Prostate gland (tissue), 2 donors: ENCODE data around the gene R3HDM2. TPM values are rescaled to one million over a fixed set of nuclear protein-coding genes. Genes with fewer than 3 reads are reported as not detected.
"Not testable (repeated sequence)": the region's sequence is repeated elsewhere in the genome, so short reads cannot be mapped to it uniquely, and the experiment has no call there.

Source experiments
- DNase-seq: peaks from one replicate; pipeline ENCODE4 v3.0.0-alpha.2; 2019; ENCODE audit warnings: low spot score
- H3K27ac ChIP-seq, 2 donors: fragments of 200-600 bp; sonication (generic); 2 replicates each; pipeline ENCODE4 v1.5.1; 2017 to 2019
- H3K27me3 ChIP-seq: fragments of 200-600 bp; sonication (generic); replicated peaks from 2 replicates; pipeline ENCODE4 v1.5.1; 2019; ENCODE audit not compliant: insufficient read depth
- H3K36me3 ChIP-seq, 2 donors: fragments of 200-600 bp; sonication (generic); 1 replicate in 1 of 2; 2 replicates in 1 of 2; pipeline versions ENCODE4 v1.5.1 to v1.8.1; 2017 to 2019
- H3K4me1 ChIP-seq: fragments of 200-600 bp; sonication (generic); replicated peaks from 2 replicates; pipeline ENCODE4 v1.5.1; 2019
- H3K4me3 ChIP-seq, 2 donors: fragments of 200-600 bp; sonication (generic); 2 replicates each; pipeline ENCODE4 v1.5.1; 2017 to 2019
- H3K9me3 ChIP-seq: fragments of 200-600 bp; sonication (generic); 2 replicates; pipeline ENCODE4 v1.5.1; 2017
- POLR2A ChIP-seq: fragments of 450-650 bp; IDR thresholded peaks from one replicate; pipeline ENCODE4 v1.6.1; 2016; ENCODE audit warnings: antibody characterized with exemption, mild to moderate bottlenecking
- POLR2AphosphoS5 ChIP-seq: sonication (generic); formaldehyde crosslinking; IDR thresholded peaks from one replicate; pipeline ENCODE4 v1.6.1; 2017; ENCODE audit warnings: antibody characterized with exemption
- WGBS: methylation state at CpG from one replicate; pipeline ENCODE4 v1.1.5; 2018; 5-methylcytosine and 5-hydroxymethylcytosine counted together
- intact Hi-C: fragments of 100-400 bp; cut with DNase I; formaldehyde crosslinking; loops from one replicate; pipeline ENCODE4 v1.14.2; 2022
- total RNA-seq, 2 donors: library from RNA; depleted of rRNA; stranded (reverse); fragments of >200 nt; gene quantifications; one replicate each; pipeline ENCODE4 v1.1.0, GENCODE V29; 2016
- TF ChIP-seq, protein P1 (sequence below), 4 experiments: fragments of 200-600 bp in 2 of 4; fragments of 450-650 bp in 2 of 4; sonication (generic) in 2 of 4; IDR thresholded peaks; 1 replicate in 3 of 4; 2 replicates in 1 of 4; pipeline ENCODE4 v1.5.1; 2016 to 2019; ENCODE audit warnings: antibody characterized with exemption in 4 of 4, mild to moderate bottlenecking in 2 of 4, moderate library complexity in 2 of 4

R3HDM2 gene
- total RNA-seq, 2 donors from 2014 or later: 38.7 to 80.9 TPM

DNA sequence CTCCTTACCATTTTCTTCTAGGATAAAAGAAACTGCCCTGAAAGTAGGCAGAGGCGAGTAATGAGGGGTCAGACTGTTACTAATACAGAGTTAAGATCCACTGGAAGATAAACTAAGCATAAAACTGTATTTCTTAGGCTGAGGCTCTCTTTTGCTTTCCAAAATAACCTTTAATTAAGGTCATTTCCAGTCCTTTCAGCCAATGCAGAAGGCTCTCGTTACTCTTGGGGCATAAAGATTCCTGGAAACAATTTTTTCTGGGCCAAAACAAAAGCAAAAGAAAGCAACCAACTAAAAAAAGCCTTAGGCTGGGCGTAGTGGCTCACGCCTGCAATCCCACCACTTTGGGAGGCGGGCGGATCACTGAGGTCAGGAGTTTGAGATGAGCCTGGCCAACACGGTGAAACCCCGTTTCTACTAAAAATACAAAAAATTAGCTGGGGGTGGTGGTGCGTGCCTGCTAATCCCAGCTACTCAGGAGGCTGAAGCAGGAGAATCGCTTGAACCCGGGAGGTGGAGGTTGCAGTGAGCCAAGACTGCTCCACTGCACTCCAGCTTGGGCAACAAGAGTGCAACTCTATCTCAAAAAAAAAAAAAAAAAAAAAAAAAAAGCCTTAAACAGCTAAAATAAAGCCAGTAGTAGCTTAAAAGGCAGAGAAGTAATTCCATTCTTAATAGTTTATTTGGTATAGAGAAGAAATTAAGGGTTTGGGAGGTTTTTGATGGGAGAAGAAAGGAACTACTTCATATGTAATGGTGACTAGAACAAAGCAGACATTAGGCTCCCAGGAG lies 111.0 kb downstream of the R3HDM2 start:
- Histone ChIP-seq H3K4me3 (no peak overlapping the region), H3K9me3 (no peaks in the 10 kb centered on the region), H3K4me1 (no peaks in the 10 kb centered on the region), H3K27ac (peak overlapping the region in 1 of 2 donors; percentile 44), H3K36me3 (no peaks in the 10 kb centered on the region), H3K27me3 (no peaks in the 10 kb centered on the region)
- WGBS: 70% methylated on average over 11 of the region's 11 CpGs
- intact Hi-C loops: no loop called here
- TF ChIP-seq POLR2AphosphoS5 (no peak), POLR2A (no peak)
- TF ChIP-seq, protein P1, sequence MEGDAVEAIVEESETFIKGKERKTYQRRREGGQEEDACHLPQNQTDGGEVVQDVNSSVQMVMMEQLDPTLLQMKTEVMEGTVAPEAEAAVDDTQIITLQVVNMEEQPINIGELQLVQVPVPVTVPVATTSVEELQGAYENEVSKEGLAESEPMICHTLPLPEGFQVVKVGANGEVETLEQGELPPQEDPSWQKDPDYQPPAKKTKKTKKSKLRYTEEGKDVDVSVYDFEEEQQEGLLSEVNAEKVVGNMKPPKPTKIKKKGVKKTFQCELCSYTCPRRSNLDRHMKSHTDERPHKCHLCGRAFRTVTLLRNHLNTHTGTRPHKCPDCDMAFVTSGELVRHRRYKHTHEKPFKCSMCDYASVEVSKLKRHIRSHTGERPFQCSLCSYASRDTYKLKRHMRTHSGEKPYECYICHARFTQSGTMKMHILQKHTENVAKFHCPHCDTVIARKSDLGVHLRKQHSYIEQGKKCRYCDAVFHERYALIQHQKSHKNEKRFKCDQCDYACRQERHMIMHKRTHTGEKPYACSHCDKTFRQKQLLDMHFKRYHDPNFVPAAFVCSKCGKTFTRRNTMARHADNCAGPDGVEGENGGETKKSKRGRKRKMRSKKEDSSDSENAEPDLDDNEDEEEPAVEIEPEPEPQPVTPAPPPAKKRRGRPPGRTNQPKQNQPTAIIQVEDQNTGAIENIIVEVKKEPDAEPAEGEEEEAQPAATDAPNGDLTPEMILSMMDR (IDR thresholded peaks at IDR 0.05): no peak
- DNase-seq: no peak

- H3K36me3 ChIP-seq: no peaks in the 10 kb centered on the region
- 83% methylated on average over 7 of the region's 7 CpGs for WGBS
- no peaks in the 10 kb centered on the region for H3K9me3 ChIP-seq
- H3K27me3 ChIP-seq: no peaks in the 10 kb centered on the region
- no peak for DNase-seq
- TF ChIP-seq POLR2AphosphoS5 (no peak), POLR2A (no peak)
- TF ChIP-seq, protein P1 (IDR thresholded peaks at IDR 0.05): no peak
- no peaks in the 10 kb centered on the region for H3K4me1 ChIP-seq
- no peak overlapping the region for H3K4me3 ChIP-seq
- peak overlapping the region in 1 of 2 donors; percentile 31 for H3K27ac ChIP-seq
- intact Hi-C loops: no loop called here
Measured at GRCh38 chr12:57315681-57316080, 115.2 kb downstream of the R3HDM2 start.

GRCh38 chr12:57312287-57312686 lies 118.6 kb downstream of the R3HDM2 start:
- H3K27me3 ChIP-seq, H3K4me1 ChIP-seq, H3K9me3 ChIP-seq, intact Hi-C loops, H3K36me3 ChIP-seq, DNase-seq, H3K4me3 ChIP-seq: not testable (repeated sequence)
- 87% methylated on average over 5 of the region's 5 CpGs for WGBS
- H3K27ac ChIP-seq: peak overlapping the region in 1 of 2 donors; percentile 82

GRCh38 chr12:57309420-57309819 lies 121.4 kb downstream of the R3HDM2 start:
- H3K4me1 ChIP-seq: no peaks in the 10 kb centered on the region
- TF ChIP-seq POLR2A (no peak), POLR2AphosphoS5 (peak; percentile 68)
- peak overlapping the region; percentile 12 to 13 for H3K4me3 ChIP-seq
- H3K27me3 ChIP-seq: no peaks in the 10 kb centered on the region
- no peaks in the 10 kb centered on the region for H3K36me3 ChIP-seq
- no peak for DNase-seq
- H3K9me3 ChIP-seq: no peaks in the 10 kb centered on the region
- intact Hi-C loops: loop anchor here (5.0 kb wide), 1 partner anchor 143 kb away; no protein-coding TSS in a partner anchor
- 9% methylated on average over 2 of the region's 2 CpGs for WGBS
- H3K27ac ChIP-seq: peak overlapping the region; percentile 77 to 82

DNA sequence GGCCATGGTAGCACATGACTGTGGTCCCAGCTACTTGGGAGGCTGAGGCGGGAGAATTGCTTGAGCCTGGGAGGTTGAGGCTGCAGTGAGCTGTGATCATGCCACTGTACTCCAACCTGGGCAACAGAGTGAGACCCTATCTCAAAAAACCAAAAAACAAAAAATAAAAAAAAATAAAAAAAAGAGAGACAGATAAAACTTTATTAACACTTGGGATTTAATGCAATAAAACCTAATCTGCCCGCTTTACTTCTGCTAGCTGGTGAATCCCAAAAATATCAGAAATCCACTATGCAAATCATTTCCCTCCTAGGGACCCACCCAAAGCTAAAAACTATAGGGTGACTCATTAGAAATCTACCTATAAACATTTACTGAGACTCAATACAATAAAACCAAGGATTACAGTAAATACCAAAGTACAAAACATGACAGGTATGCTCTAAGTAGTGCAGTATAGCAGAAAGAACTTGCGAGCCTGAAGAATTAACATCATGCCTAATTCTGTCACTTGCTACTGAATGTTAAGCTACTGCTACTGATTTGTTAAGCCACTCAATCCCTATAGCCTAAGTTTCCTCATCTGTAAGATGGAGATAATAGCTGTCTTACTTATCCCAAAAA lies 129.8 kb downstream of the R3HDM2 start:
- no peak for DNase-seq
- Histone ChIP-seq H3K4me1 (peaks cover 7% of the 10 kb centered on the region), H3K27ac (peak overlapping the region in 1 of 2 donors; percentile 67), H3K4me3 (no peak overlapping the region), H3K27me3 (no peaks in the 10 kb centered on the region), H3K9me3 (no peaks in the 10 kb centered on the region), H3K36me3 (no peaks in the 10 kb centered on the region)
- 85% methylated on average over 3 of the region's 3 CpGs for WGBS
- TF ChIP-seq POLR2AphosphoS5 (peak; percentile 52), POLR2A (no peak)
- TF ChIP-seq, protein P1 (IDR thresholded peaks at IDR 0.05): no peak
- intact Hi-C loops: no loop called here
